Measurements from ENCODE around the gene GSG1L2.
"Not testable (repeated sequence)": the region's sequence is repeated elsewhere in the genome, so short reads cannot be mapped to it uniquely, and the experiment has no call there.

The GSG1L2 gene

GRCh38 chr17:9783465-9783864 is 38.4 kb downstream of the GSG1L2 start:
- H3K9ac ChIP-seq (ENCODE audit: low read length); H3K27ac ChIP-seq (ENCODE audit: low read length): not testable (repeated sequence)

GRCh38 chr17:9783050-9783449 is 38.8 kb downstream of the GSG1L2 start:
- H3K9me3 ChIP-seq (ENCODE audit: control insufficient read depth, low read depth, low read length) = no peaks in the 10 kb centered on the region
- no peaks in the 10 kb centered on the region for H3K27me3 ChIP-seq (ENCODE audit: control insufficient read depth, insufficient read depth, low read length)
- no peaks in the 10 kb centered on the region for H3K4me1 ChIP-seq (ENCODE audit: control insufficient read depth, low read depth, low read length)
- H3K27ac ChIP-seq (ENCODE audit: low read length) = no peak overlapping the region
- H3K4me3 ChIP-seq (ENCODE audit: low read length) = no peak overlapping the region
- no peaks in the 10 kb centered on the region for H3K36me3 ChIP-seq (ENCODE audit: control insufficient read depth, low read depth, low read length)
- no peak overlapping the region for H3K9ac ChIP-seq (ENCODE audit: low read length)

More at GRCh38 chr17:9783465-9783864, 38.4 kb downstream of the GSG1L2 start:
- not testable (repeated sequence) for H3K4me1 ChIP-seq (ENCODE audit: control insufficient read depth, low read depth, low read length); H3K9me3 ChIP-seq (ENCODE audit: control insufficient read depth, low read depth, low read length); H3K4me3 ChIP-seq (ENCODE audit: low read length); H3K36me3 ChIP-seq (ENCODE audit: control insufficient read depth, low read depth, low read length); H3K27me3 ChIP-seq (ENCODE audit: control insufficient read depth, insufficient read depth, low read length)

- H3K27me3 ChIP-seq (ENCODE audit: control insufficient read depth, insufficient read depth, low read length) = no peaks in the 10 kb centered on the region
- no peaks in the 10 kb centered on the region for H3K36me3 ChIP-seq (ENCODE audit: control insufficient read depth, low read depth, low read length)
- H3K4me1 ChIP-seq (ENCODE audit: control insufficient read depth, low read depth, low read length) = peaks cover 3% of the 10 kb centered on the region
- H3K9ac ChIP-seq (ENCODE audit: low read length) = no peak overlapping the region
- H3K9me3 ChIP-seq (ENCODE audit: control insufficient read depth, low read depth, low read length) = no peaks in the 10 kb centered on the region
- H3K4me3 ChIP-seq (ENCODE audit: low read length) = no peak overlapping the region
- H3K27ac ChIP-seq (ENCODE audit: low read length) = no peak overlapping the region
These were observed 41.3 kb downstream of the GSG1L2 start for GRCh38 chr17:9780552-9780951.

GRCh38 chr17:9776911-9777310 is 45.0 kb downstream of the GSG1L2 start:
- no peaks in the 10 kb centered on the region for H3K9me3 ChIP-seq (ENCODE audit: control insufficient read depth, low read depth, low read length)
- H3K4me1 ChIP-seq (ENCODE audit: control insufficient read depth, low read depth, low read length) = peaks cover 3% of the 10 kb centered on the region
- no peaks in the 10 kb centered on the region for H3K27me3 ChIP-seq (ENCODE audit: control insufficient read depth, insufficient read depth, low read length)
- H3K27ac ChIP-seq (ENCODE audit: low read length) = no peak overlapping the region
- H3K36me3 ChIP-seq (ENCODE audit: control insufficient read depth, low read depth, low read length) = no peaks in the 10 kb centered on the region
- H3K9ac ChIP-seq (ENCODE audit: low read length) = no peak overlapping the region
- H3K4me3 ChIP-seq (ENCODE audit: low read length) = no peak overlapping the region

GRCh38 chr17:9772658-9773057 is 49.2 kb downstream of the GSG1L2 start:
- Histone ChIP-seq H3K9me3 (ENCODE audit: control insufficient read depth, low read depth, low read length) (no peaks in the 10 kb centered on the region), H3K27me3 (ENCODE audit: control insufficient read depth, insufficient read depth, low read length) (no peaks in the 10 kb centered on the region), H3K36me3 (ENCODE audit: control insufficient read depth, low read depth, low read length) (no peaks in the 10 kb centered on the region), H3K27ac (ENCODE audit: low read length) (no peak overlapping the region), H3K4me1 (ENCODE audit: control insufficient read depth, low read depth, low read length) (peaks cover 2% of the 10 kb centered on the region), H3K9ac (ENCODE audit: low read length) (no peak overlapping the region), H3K4me3 (ENCODE audit: low read length) (no peak overlapping the region)

GRCh38 chr17:9771465-9771864 is 50.4 kb downstream of the GSG1L2 start:
- no peak overlapping the region for H3K27ac ChIP-seq (ENCODE audit: low read length)
- H3K27me3 ChIP-seq (ENCODE audit: control insufficient read depth, insufficient read depth, low read length) = no peaks in the 10 kb centered on the region
- no peaks in the 10 kb centered on the region for H3K9me3 ChIP-seq (ENCODE audit: control insufficient read depth, low read depth, low read length)
- H3K4me1 ChIP-seq (ENCODE audit: control insufficient read depth, low read depth, low read length) = no peaks in the 10 kb centered on the region
- no peak overlapping the region for H3K4me3 ChIP-seq (ENCODE audit: low read length)
- H3K36me3 ChIP-seq (ENCODE audit: control insufficient read depth, low read depth, low read length) = no peaks in the 10 kb centered on the region
- H3K9ac ChIP-seq (ENCODE audit: low read length) = no peak overlapping the region

- no peaks in the 10 kb centered on the region for H3K36me3 ChIP-seq (ENCODE audit: control insufficient read depth, low read depth, low read length)
- no peaks in the 10 kb centered on the region for H3K4me1 ChIP-seq (ENCODE audit: control insufficient read depth, low read depth, low read length)
- H3K27ac ChIP-seq (ENCODE audit: low read length) = no peak overlapping the region
- H3K4me3 ChIP-seq (ENCODE audit: low read length) = no peak overlapping the region
- no peak overlapping the region for H3K9ac ChIP-seq (ENCODE audit: low read length)
- no peaks in the 10 kb centered on the region for H3K27me3 ChIP-seq (ENCODE audit: control insufficient read depth, insufficient read depth, low read length)
- H3K9me3 ChIP-seq (ENCODE audit: control insufficient read depth, low read depth, low read length) = no peaks in the 10 kb centered on the region
These were observed 52.7 kb downstream of the GSG1L2 start for GRCh38 chr17:9769036-9769695.

GRCh38 chr17:9768381-9768934 is 53.4 kb downstream of the GSG1L2 start:
- Histone ChIP-seq H3K4me1 (ENCODE audit: control insufficient read depth, low read depth, low read length) (no peaks in the 10 kb centered on the region), H3K9me3 (ENCODE audit: control insufficient read depth, low read depth, low read length) (no peaks in the 10 kb centered on the region), H3K4me3 (ENCODE audit: low read length) (no peak overlapping the region), H3K27me3 (ENCODE audit: control insufficient read depth, insufficient read depth, low read length) (no peaks in the 10 kb centered on the region), H3K9ac (ENCODE audit: low read length) (no peak overlapping the region), H3K27ac (ENCODE audit: low read length) (no peak overlapping the region), H3K36me3 (ENCODE audit: control insufficient read depth, low read depth, low read length) (no peaks in the 10 kb centered on the region)

GRCh38 chr17:9767432-9767991 is 54.4 kb downstream of the GSG1L2 start:
- Histone ChIP-seq H3K27me3 (ENCODE audit: control insufficient read depth, insufficient read depth, low read length) (no peaks in the 10 kb centered on the region), H3K4me1 (ENCODE audit: control insufficient read depth, low read depth, low read length) (no peaks in the 10 kb centered on the region), H3K9me3 (ENCODE audit: control insufficient read depth, low read depth, low read length) (no peaks in the 10 kb centered on the region), H3K4me3 (ENCODE audit: low read length) (no peak overlapping the region), H3K9ac (ENCODE audit: low read length) (no peak overlapping the region), H3K36me3 (ENCODE audit: control insufficient read depth, low read depth, low read length) (no peaks in the 10 kb centered on the region), H3K27ac (ENCODE audit: low read length) (no peak overlapping the region)

GRCh38 chr17:9766970-9767369 is 54.9 kb downstream of the GSG1L2 start:
- Histone ChIP-seq H3K27me3 (ENCODE audit: control insufficient read depth, insufficient read depth, low read length) (no peaks in the 10 kb centered on the region), H3K27ac (ENCODE audit: low read length) (no peak overlapping the region), H3K36me3 (ENCODE audit: control insufficient read depth, low read depth, low read length) (no peaks in the 10 kb centered on the region), H3K4me1 (ENCODE audit: control insufficient read depth, low read depth, low read length) (no peaks in the 10 kb centered on the region), H3K9ac (ENCODE audit: low read length) (no peak overlapping the region), H3K4me3 (ENCODE audit: low read length) (no peak overlapping the region), H3K9me3 (ENCODE audit: control insufficient read depth, low read depth, low read length) (no peaks in the 10 kb centered on the region)

- H3K9ac ChIP-seq (ENCODE audit: low read length) = no peak overlapping the region
- H3K36me3 ChIP-seq (ENCODE audit: control insufficient read depth, low read depth, low read length) = no peaks in the 10 kb centered on the region
- H3K27ac ChIP-seq (ENCODE audit: low read length) = no peak overlapping the region
- H3K4me3 ChIP-seq (ENCODE audit: low read length) = no peak overlapping the region
- H3K4me1 ChIP-seq (ENCODE audit: control insufficient read depth, low read depth, low read length) = no peaks in the 10 kb centered on the region
- no peaks in the 10 kb centered on the region for H3K9me3 ChIP-seq (ENCODE audit: control insufficient read depth, low read depth, low read length)
- H3K27me3 ChIP-seq (ENCODE audit: control insufficient read depth, insufficient read depth, low read length) = no peaks in the 10 kb centered on the region
These were observed 56.6 kb downstream of the GSG1L2 start for GRCh38 chr17:9765322-9765721.

GRCh38 chr17:9763643-9764042 is 58.2 kb downstream of the GSG1L2 start:
- Histone ChIP-seq H3K27ac (ENCODE audit: low read length) (no peak overlapping the region), H3K9ac (ENCODE audit: low read length) (no peak overlapping the region), H3K9me3 (ENCODE audit: control insufficient read depth, low read depth, low read length) (no peaks in the 10 kb centered on the region), H3K27me3 (ENCODE audit: control insufficient read depth, insufficient read depth, low read length) (no peaks in the 10 kb centered on the region), H3K4me1 (ENCODE audit: control insufficient read depth, low read depth, low read length) (no peaks in the 10 kb centered on the region), H3K36me3 (ENCODE audit: control insufficient read depth, low read depth, low read length) (no peaks in the 10 kb centered on the region), H3K4me3 (ENCODE audit: low read length) (no peak overlapping the region)
